H1 (cell line): ENCODE results near the gene ACOT9. TPM values are rescaled to one million over a fixed set of nuclear protein-coding genes. Genes with fewer than 3 reads are reported as not detected.
A peak's percentile ranks its signal among the peaks of the same experiment; 100 is the strongest.

Source experiments
- ASH2L ChIP-seq: fragments of 200-600, 300-600 bp; sonication (generic); IDR thresholded peaks from one replicate; pipeline ENCODE4 v1.7.1; 2017; ENCODE audit warnings: low read length
- BACH1 ChIP-seq: IDR thresholded peaks from 2 replicates; pipeline ENCODE4 v1.6.1; 2012; ENCODE audit warnings: low read length, improper control_type of control experiment
- CEBPB ChIP-seq: IDR thresholded peaks from 2 replicates; pipeline ENCODE4 v1.6.1; 2012; ENCODE audit warnings: low read depth, low read length
- CHD1 ChIP-seq: IDR thresholded peaks from 2 replicates; pipeline ENCODE4 v1.6.1; 2012; ENCODE audit warnings: low read depth, low read length, improper control_type of control experiment
- CTBP2 ChIP-seq: IDR thresholded peaks from 2 replicates; pipeline ENCODE4 v1.7.0; 2011; ENCODE audit warnings: borderline replicate concordance, mild to moderate bottlenecking, moderate library complexity, mixed read lengths, low read length; ENCODE audit not compliant: insufficient read depth, insufficient read length
- HDAC2 ChIP-seq, 2 experiments: fragments of 300-600 bp in 1 of 2; sonication (generic) in 1 of 2; IDR thresholded peaks; 2 replicates each; pipeline ENCODE4 v1.6.1; 2011 to 2012; ENCODE audit warnings: low read depth in 2 of 2, low read length in 2 of 2, mild to moderate bottlenecking in 2 of 2, moderate library complexity in 2 of 2, borderline replicate concordance in 1 of 2, inconsistent platforms in 1 of 2
- HDAC6 ChIP-seq: IDR thresholded peaks from one replicate; pipeline ENCODE4 v1.7.1; 2012; ENCODE audit warnings: low read depth, mild to moderate bottlenecking, inconsistent platforms, low read length, moderate library complexity
- JUND ChIP-seq: IDR thresholded peaks from 2 replicates; pipeline ENCODE4 v1.6.1; 2011; ENCODE audit warnings: mild to moderate bottlenecking, improper control_type of control experiment, low read length
- PHF8 ChIP-seq: fragments of 200-600 bp; sonication (generic); conservative IDR thresholded peaks from 2 replicates; pipeline ENCODE4 v1.7.1; 2012; ENCODE audit warnings: low read depth, mild to moderate bottlenecking, inconsistent platforms, low read length, moderate library complexity
- POLR2A ChIP-seq, 2 experiments: IDR thresholded peaks; 1 replicate in 1 of 2; 2 replicates in 1 of 2; pipeline ENCODE4 v1.6.1; 2011; ENCODE audit warnings: low read depth in 2 of 2, low read length in 2 of 2, mild to moderate bottlenecking in 2 of 2; ENCODE audit errors: control extremely low read depth in 1 of 2
- POU5F1 ChIP-seq: IDR thresholded peaks from 2 replicates; pipeline ENCODE4 v1.6.1; 2011; ENCODE audit warnings: low read depth, mild to moderate bottlenecking, low read length, moderate library complexity
- RBBP5 ChIP-seq: IDR thresholded peaks from 2 replicates; pipeline ENCODE4 v1.7.1; 2012; ENCODE audit warnings: low read depth, mild to moderate bottlenecking, inconsistent platforms, low read length, moderate library complexity, borderline replicate concordance
- SIX5 ChIP-seq: IDR thresholded peaks from 2 replicates; pipeline ENCODE4 v1.6.1; 2011; ENCODE audit warnings: mild to moderate bottlenecking, low read depth, low read length
- TEAD4 ChIP-seq: IDR thresholded peaks from 2 replicates; pipeline ENCODE4 v1.6.1; 2012; ENCODE audit warnings: low read depth, low read length, inconsistent platforms, mixed read lengths
- polyA plus RNA-seq, 7 experiments: library from polyadenylated mRNA; depleted of rRNA in 3 of 7; stranded (reverse) in 5 of 7; unstranded in 2 of 7; fragments of >200 nt in 5 of 7; fragments of 200-250 nt in 2 of 7; gene quantifications; 1 replicate in 5 of 7; 2 replicates in 1 of 7; 4 replicates in 1 of 7; pipeline versions ENCODE4 v1.2.1 to v1.2.3, GENCODE V29; 2011 to 2013; ENCODE audit warnings: missing spikeins in 2 of 7, mixed read lengths in 2 of 7
- total RNA-seq: library from RNA; stranded (reverse); fragmentation: NEBNext Ultra II Directional; extraction: Animal tissue kit (Norgen Biotek cat#: 25700); gene quantifications from 2 replicates; pipeline ENCODE4 v1.2.1, GENCODE V29; 2021
- TF ChIP-seq, protein P1 (sequence below): IDR thresholded peaks from 2 replicates; pipeline ENCODE4 v1.6.1; 2011; ENCODE audit warnings: low read length, improper control_type of control experiment
- TF ChIP-seq, protein P2 (sequence below): IDR thresholded peaks from 2 replicates; pipeline ENCODE4 v1.6.1; 2012; ENCODE audit warnings: inconsistent platforms

Gene ACOT9
- total and polyA plus RNA-seq, 2 of the 8 experiments (the other 6 are each of a cell fraction or from before 2014, with no cell fraction given): 20.7 to 39.5 TPM

DNA sequence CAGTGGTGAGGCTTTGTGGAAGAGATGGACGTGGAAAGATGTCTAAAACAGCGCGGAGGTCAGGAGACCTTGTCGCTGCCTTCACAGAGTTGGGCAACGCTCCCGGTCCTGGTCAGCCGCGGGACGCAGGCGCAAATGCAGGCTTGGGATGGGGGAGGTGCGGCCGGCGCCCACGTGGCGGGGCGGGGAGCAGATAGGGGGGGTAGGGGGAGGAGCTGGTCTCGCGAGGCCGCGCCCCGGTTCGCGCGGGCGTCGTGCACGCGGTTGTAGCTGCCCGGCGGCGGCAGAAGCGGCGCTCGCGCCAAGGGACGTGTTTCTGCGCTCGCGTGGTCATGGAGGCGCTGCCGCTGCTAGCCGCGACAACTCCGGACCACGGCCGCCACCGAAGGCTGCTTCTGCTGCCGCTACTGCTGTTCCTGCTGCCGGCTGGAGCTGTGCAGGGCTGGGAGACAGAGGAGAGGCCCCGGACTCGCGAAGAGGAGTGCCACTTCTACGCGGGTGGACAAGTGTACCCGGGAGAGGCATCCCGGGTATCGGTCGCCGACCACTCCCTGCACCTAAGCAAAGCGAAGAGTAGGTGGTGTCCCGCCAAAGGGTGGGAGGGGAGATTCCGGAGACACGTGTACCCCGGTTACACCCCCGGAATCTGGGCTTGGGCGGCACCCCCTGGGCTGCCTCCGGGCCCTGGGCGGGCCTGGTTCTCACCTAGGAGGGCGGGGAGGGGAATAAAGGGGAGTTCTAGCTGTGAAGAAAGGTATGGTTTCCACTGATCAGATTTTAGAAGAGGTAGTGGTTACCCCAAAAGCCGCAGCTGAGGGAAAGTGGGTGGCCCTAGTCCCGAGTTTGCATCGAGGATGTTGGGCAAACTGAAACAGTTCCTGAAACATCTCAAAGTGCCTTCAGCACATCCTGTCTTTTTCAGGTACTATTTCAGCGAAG lies 75.6 kb downstream of the ACOT9 start, which contains the start of gene PRDX4 (continued):
- no peak for TF ChIP-seq JUND
- TF ChIP-seq CEBPB: peak; percentile 88
- no peak; the same call in 1 of the 2 replicates for TF ChIP-seq BACH1
- TF ChIP-seq, protein P1, sequence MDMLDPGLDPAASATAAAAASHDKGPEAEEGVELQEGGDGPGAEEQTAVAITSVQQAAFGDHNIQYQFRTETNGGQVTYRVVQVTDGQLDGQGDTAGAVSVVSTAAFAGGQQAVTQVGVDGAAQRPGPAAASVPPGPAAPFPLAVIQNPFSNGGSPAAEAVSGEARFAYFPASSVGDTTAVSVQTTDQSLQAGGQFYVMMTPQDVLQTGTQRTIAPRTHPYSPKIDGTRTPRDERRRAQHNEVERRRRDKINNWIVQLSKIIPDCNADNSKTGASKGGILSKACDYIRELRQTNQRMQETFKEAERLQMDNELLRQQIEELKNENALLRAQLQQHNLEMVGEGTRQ: no peak
- TF ChIP-seq SIX5: no peak
- no peak for TF ChIP-seq CTBP2
- peak; percentile 76 for TF ChIP-seq PHF8
- TF ChIP-seq, protein P2, sequence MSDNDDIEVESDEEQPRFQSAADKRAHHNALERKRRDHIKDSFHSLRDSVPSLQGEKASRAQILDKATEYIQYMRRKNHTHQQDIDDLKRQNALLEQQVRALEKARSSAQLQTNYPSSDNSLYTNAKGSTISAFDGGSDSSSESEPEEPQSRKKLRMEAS: peak; percentile 96
- TF ChIP-seq RBBP5: 0 out of 2 replicates have a peak, but pooled peaks have one; percentile 75
- TF ChIP-seq TEAD4: no peak
- no peak for TF ChIP-seq ASH2L
- no peak for TF ChIP-seq CHD1
- no peak for TF ChIP-seq POU5F1
- TF ChIP-seq POLR2A (IDR thresholded peaks at IDR 0.05; ENCODE audit: control extremely low read depth in 1 of 2, low read depth in 2 of 2, low read length in 2 of 2): peak; percentile 33 to 68; a peak in 1 of 3 replicates
- TF ChIP-seq HDAC2 (IDR thresholded peaks at IDR 0.05; ENCODE audit: borderline replicate concordance in 1 of 2, low read depth in 2 of 2, low read length in 2 of 2): no peak
- no peak for TF ChIP-seq HDAC6
